GM21515 (cell line): Measurements from ENCODE around the gene USP16.
"Not testable (repeated sequence)": the region's sequence is repeated elsewhere in the genome, so short reads cannot be mapped to it uniquely, and the experiment has no call there.

Source experiments
- ATAC-seq: cut with Tn5 transposase; IDR thresholded peaks from one replicate; pipeline ENCODE4 v1.9.1; 2021; ENCODE audit not compliant: unreplicated experiment

Gene USP16

DNA sequence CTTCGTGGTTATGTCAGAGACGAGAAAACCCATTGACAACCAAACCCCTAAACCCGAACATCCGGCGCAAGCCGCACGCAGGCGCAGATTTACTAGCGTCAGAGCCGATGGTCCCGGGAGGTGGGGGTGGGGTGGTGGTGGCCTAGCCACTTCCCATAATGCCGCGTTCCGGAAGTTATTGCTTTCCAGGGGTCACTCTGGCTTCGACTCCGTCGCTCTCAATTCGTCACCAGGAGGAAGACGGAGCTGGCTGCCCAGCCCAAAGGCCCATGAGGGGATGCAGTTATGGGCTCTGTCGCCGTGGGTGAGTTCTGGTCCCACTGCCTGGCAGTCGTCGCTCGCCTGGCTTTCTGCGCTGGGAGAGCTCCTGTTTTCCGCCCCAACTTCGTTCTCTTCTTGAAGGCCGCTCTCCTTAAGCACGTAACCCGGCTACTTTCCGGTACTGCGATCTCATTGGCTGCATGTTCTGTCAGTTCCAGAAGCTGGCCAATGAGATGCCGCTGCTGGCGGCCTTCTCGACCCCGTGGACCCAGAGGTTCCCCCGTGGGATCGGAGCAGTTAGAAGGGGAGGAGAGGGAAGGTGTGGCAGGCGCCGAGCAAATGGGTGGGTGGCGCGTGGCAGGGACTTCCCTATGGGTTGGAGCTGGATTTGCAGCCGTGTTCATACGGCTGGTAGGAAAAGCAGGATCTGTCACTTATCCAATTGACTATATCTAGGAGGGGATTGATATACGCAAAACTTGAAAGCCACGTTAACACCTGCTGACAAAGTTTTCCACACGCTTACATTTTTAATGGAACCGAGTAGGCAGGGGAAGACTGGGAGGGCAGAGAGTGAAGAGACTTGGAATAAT, at the start of gene USP16:
USP16 (plus strand) TSS at position 195 of the 854 bp plus-strand sequence. CDS start 3,246 bp downstream, outside the sequence.
- peak; percentile 98 for ATAC-seq

DNA sequence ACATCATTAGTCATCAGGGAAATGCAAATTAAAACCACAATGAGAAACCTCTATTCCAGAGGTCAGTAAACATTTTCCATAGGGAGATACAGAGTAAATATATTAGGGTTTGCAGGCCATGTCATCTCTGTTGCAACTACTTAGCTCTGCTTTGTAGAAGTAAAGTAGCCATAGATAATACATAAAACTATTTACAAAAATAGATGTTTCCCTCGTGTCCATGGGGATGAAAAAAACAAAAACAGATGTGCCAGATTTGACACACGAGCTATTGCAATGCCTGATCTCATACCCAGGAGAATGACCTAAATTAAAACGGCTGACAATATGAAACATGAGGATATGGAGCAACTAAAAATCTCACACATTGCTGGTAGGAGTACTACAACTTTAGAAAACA, 49.1 kb upstream of the USP16 start:
- ATAC-seq = no peak

DNA sequence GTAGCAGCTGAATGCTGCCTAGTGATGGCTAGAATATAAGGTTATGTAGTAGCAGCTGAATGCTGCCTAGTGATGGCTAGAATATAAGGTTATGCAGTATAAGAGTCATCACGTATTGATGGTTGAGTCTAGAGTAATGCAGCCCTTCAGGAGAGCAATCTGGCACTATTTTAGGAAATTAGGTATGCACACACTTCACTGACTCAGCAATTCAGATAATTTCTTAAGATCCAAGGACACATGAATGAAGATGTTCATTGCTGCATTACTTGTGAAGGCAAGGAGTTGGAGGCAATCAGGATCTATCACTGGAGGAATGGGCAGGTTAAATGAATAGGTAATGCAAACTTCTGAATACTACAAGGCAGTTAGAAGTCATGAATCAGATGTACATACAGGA, 45.4 kb upstream of the USP16 start:
- no peak for ATAC-seq

DNA sequence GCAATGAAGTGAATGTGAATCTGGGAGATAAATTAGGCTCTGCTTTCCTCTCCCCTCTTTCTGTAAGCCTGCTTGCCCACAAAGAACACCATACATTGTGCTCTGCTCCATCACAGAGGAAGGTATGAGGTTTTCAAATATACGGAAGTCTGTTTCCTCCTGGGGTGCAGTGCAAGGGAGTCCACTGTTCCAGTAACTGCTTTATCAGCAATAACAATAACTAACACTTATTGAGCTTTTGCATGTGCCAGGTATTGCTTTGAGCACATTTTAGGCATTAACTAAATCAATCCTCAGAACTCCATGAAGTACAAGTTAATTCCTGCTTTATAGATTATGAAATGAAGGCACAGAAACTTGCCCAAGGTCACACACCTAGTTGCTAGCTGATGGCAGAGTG, 41.8 kb upstream of the USP16 start:
- ATAC-seq = no peak

DNA sequence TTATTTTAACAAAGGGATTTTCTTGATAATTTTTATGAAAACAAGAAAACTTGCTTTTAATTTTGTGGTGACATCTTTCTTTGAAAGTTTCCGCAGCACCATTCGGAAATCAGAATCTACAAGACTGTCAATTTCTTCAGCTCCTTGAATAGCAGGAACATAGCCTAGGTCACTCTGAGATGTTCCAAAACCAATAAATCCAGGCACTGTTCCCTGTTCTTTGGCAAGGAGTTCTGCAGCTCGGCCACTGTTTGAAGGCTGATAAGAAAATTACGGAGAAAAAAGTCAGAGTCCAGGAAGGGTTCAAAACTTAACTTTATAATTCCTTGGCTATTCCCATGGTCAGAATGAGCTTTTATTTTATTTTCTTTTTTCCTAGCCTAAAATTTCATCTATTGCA, 37.8 kb upstream of the USP16 start:
- ATAC-seq = no peak

DNA sequence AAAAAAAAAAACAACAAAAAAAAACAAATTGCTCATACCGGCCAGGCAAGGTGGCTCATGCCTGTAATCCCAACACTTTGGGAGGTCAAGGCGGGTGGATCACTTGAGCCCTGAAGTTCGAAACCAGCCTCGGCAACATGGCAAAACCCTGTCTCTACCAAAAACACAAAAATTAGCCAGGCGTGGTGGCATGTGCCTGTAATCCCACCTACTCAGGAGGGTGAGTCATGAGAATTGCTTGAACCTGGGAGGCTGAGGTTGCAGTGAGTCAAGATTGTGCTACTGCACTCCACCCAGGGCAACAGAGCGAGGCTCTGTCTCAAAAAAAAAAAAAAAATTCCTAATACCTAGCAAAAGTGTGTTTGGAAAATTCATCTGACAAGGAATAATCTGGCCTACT, 36.3 kb upstream of the USP16 start:
- not testable (repeated sequence) for ATAC-seq

DNA sequence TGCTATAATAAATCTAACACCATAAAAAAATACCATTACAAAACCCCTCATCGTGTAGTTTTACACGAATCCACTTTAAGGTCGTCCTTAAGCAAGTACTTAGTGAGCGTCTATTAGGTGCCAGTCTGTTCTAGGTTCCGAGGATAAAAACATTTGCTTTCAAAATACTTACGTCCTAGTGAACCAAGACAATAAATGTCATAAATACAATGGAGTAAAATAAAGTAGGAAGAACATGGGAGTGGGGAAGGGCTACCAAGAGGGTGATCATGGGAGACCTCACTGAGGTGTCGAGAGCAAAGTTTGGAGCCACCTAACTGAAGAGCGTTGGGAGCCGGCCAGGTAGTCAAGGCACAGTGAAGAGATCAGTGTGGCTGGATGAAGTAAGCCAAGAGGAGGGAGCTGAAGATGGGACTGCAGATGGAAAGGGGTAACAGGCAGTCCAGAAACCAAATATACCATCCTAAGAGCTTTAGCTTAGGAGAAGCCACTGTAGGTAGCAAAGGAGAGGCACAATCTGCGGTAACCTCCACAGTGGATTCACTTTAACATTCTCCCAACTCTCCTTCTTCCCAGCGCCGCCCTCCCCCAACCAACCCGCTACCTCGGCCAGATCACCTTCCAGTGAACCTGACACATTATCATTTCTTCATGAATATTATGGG, 32.5 kb upstream of the USP16 start:
- ATAC-seq = peak; percentile 8

DNA sequence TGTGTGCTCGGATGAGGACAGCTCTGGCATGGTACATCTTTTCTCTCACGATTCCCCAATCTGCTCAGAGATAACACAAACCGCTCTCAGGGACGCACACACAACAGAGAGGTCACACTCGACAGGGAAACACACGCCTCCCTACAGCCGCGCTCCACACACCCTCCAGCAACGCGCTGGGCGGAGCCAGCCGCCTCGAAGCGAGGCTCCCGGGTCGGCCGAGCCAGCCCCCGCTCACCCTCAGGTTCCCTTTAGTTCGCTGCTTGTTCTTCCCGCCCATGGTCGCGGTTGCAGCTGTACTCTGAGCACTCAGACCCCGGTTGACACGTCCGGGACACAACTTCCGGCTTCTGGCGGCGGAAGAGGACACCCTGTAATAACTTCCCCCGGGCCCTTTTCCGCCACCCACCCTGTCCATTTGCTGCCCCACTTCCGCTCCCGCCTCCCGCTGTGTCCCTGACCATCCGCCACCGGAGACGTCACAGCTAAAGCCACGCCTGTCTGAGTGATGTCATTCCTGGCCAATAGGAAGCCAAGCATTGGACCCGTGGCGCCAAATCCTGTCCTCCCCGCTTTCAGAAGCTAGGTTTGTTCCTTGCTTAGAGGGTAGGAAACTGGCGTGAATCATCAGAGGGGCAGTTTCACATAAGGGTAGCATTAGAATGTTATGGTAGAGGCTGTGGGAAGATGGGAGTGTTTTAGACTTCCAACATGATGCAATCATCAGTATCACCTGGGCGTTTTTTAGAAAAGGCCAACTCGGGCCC, 31.8 kb upstream of the USP16 start, which contains the start of gene LTN1:
LTN1 (minus strand) TSS at position 352 of the 767 bp plus-strand sequence; CDS start at position 280, 72 bp downstream.
- ATAC-seq = peak; percentile 97

DNA sequence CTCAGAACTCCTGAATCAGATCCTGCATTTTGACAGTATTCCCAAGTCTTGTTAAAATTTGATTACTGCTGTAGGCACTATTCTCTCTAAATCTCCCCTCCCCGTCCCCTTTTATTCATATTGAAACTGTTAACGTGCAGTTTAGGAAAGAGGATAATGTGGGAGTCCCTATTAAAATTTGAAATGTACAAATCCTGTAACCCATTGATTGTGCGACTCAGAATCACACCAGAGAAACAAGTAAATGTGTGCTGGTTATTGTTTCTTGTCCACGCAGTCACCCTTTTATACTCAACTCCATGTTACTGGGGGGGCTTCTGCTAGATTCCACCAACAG, 31.2 kb upstream of the USP16 start:
- ATAC-seq = no peak

DNA sequence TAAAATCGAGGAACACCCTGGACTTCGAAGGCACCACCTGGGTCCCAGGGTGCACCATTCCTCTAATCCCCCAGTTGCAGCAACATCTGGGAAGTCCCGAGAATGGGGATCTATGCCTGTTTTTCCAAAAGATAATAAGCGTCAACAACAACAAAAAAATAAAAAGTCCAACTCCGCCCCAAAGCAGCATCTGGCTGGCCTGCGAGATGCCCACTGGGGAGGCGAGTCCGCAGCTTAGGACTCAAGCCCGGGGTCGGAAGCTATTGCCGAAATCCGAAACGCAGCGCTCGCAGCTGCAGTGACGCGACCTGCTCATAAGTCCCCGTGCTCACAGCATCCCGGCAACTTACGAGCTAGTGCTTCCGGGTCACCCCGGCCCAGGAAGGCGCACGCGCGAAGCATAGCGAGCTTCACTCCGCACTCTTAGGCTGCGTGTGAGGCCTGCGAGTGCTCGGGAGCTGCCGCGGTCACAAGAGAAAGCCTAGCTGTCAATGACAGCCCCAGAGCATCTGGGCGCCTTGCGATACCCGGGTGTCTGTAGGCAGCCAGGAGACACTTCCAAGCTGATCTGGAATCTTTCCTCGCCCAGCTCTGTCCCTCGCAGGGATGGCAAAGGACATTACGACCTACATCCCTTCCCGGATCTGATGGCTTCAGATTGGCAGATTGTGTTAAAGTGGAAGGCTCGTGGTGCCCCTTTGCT, 21.9 kb upstream of the USP16 start:
- peak; percentile 98 for ATAC-seq

DNA sequence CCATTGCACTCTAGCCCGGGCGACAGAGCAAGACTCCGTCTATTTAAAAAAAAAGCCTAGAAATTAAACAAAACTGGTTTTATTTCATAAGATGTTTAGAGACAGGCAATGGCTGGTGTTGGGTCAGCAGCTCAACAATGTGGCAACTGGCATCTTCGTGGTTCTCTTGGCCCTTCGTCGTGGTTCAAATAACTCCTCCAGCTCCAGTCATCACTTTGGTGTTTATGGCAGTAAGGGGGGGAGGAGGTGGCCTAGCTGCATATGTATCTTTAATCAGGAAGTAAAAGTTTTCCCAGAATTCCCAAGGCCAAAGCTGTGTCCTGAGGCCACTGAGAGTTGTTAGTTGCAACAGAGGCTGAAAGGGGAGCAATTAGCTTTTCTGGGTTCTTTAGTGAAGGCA, 18.8 kb upstream of the USP16 start:
- ATAC-seq = no peak

DNA sequence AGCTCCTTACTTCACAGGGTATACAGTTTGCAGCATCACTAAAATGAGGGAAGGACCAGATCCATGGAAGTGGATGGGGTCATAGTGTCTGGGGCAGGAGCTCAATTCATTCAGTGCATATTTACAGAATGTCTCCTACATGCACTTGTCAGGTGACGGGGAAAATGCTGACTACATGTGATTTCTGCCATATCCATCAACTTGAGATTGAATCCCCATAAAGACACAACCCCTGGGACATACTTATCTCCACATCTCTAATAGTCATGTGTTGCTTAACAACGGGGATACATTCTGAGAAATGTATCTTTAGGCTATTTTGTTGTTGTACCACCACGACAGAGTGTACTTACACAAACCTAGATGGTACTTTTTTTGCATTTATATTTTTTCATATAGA, 17.3 kb upstream of the USP16 start:
- no peak for ATAC-seq

DNA sequence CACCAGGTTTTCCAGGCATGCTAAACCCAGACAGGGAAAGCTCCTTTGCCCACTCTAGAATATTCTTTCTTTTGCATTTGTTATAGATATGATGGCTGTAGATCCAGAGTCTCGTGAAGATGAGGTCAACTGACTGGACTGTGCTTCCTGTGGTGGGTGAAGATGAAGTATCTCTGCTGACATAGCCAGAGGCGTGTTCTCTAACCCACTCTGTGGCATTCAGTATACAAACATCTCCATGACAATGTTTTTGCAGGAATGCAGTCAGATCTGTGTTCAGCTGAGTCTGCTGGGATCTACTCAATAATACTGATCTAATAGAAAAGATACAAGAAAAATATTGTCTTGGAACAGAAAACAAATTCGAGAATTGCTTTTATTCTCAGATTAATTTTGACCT, 16.7 kb upstream of the USP16 start:
- ATAC-seq = no peak

DNA sequence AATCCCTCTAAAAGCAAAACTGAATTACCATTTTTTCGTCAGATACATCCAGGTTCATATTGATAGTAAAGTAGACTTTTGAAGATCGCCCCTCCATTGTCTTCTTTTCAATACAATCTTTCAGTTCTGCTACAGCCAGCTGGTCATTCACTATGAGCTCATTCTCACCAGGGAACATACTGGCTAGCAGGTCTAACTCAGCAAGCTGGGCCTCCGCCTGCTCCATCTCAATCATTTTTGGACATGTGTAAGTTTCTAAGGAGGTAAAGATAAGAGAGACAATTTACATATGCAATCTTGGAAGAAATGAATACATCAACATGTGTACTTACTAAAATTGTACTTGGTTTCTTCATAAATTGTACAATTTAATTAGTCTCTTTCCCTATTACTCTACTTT, 16.1 kb upstream of the USP16 start:
- ATAC-seq = no peak

DNA sequence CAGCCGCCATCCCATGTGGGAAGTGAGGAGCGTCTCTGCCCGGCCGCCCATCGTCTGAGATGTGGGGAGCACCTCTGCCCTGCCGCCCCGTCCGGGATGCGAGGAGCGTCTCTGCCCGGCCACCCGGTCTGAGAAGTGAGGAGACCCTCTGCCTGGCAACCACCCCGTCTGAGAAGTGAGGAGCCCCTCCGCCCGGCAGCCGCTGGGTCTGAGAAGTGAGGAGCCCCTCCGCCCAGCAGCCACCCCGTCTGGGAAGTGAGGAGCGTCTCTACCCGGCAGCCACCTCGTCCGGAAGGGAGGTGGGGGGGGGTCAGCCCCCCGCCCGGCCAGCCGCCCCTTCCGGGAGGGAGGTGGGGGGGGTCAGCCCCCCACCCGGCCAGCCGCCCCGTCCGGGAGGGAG, 13.2 kb upstream of the USP16 start:
- not testable (repeated sequence) for ATAC-seq

DNA sequence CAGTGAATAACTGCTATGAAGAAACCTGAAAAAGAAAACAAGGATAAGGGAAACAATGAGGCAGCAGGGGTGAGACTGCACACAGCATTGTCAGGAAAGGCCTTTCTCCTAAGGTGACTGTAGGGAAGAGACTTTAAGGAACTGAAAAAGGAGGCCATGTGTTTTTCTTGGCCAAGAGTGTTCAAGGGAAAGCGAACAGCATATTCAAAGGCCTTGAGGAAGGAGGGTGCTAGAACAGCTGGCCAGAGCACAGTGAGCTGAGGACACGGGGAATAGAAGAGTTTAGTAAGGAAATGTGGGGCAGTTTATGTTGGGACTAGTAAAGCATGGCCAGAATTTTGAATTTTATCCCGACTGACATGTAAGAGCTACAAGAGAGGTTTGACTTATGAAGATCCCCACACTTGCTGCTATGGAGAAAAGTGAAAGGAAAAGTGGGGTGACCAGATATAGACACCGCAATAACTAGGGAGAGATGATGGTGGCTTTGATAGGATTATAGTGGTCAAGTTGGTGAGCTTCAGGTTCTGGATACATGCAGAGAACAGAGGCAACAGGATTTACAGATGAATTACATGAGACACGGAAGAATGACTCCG, 6.7 kb upstream of the USP16 start:
- ATAC-seq = no peak

DNA sequence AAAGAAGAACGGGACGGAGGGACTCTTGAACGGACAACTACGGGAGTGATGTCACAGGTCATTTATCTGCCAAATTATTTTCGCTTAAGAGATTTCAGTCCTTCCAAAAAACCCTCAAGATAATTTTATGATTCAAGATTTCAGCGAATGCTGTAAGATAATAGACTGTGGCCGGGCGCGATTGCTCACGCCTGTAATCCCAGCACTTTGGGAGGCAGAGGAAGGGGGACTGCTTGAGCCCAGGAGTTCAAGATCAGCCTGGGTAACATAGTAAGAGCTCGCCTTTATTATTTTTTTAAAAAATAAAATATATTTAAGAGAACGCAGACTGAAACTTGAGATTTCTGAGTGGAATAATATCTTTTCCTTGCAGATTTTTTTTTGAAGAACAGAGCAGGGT, 5.9 kb upstream of the USP16 start:
- ATAC-seq = peak; percentile 15

DNA sequence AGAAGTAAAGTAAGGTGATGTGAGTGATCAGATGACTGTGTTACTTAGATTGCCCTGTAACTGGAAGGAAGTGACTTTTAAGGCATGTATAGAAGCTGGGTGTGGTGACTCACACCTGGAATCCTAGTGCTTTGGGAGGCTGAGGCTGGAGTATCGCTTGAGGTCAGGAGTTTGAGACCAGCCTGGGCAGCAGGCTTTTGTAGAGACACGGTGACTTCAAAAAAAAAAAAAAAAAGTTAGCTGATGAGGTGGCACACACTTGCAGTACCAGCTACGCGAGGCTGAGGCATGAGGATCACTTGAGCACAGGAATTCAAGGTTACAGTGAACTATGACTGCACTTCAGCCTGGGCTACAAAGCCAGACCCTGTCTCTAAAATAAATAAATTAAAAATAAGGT, 2.3 kb upstream of the USP16 start:
- ATAC-seq = no peak

DNA sequence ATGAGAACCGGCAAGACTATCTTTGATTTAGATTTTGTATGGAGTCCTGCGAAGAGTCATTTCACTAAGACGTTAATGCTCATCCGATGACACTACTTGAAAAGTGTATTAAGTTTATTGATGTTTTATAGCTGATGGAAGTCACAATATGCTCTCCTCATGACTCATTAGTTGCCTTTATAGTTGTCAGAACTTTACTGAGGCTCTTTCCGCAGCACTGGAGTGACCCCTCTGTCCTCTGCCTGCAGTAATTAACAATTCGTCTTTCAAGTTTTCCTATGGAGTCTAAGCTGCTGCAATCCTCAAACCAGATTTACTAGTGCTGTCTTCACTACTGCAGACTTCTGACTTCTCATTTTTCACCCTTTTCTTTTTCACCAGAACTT, 853 bp downstream of the USP16 start:
- no peak for ATAC-seq

DNA sequence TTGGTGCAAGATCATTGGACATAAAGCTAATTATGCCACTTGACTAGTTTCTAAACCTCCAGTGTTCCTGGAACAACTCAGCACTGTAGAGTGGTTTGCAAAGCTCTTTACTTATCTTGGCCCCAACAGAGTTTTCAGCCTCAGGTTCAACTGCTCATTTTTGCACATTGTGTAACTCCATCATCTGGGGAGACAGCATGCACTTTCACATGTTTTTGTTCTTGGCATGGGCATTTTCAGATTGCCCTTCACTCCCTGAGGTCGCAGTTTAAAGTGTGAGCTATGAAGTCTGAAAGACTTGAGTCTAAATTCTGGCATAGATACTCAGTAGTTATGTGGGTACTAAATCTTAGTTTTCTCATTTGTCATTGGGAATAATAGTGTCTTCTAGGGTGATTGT, 5.1 kb downstream of the USP16 start:
- no peak for ATAC-seq

DNA sequence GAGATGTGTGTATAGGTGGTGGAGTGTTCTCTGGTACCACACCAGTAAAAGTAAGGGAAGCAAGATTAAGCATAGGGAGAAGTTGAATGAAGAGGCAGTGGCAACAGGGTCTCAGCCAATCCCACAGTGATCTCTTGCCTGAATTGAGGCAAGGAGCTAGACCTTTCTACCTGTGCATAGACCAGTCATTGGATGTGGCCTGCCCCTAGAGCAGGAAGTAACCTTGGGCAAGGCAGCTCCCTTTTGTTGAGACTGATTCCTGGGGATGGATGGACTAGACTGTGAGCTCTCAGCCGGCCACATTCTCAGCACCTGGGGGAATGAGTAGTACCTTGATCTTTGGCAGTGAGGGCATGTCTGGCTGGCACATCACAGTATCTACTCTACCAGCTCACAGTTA, 6.4 kb downstream of the USP16 start:
- no peak for ATAC-seq
